Peyer's patch (tissue), 4 donors: ENCODE results near the gene SPG7. TPM values are rescaled to one million over a fixed set of nuclear protein-coding genes. Genes with fewer than 3 reads are reported as not detected.

Experiments used
- DNase-seq, 3 donors: peaks; one replicate each; pipeline ENCODE4 v3.0.0-alpha.2; 2017 to 2019
- H3K27ac ChIP-seq, 4 donors: fragments of 200-600 bp; sonication (generic); one replicate each; pipeline ENCODE4 v1.5.1; 2016 to 2019
- H3K27me3 ChIP-seq, 2 donors: fragments of 200-600 bp; sonication (generic); one replicate each; pipeline ENCODE4 v1.5.1; 2019
- H3K36me3 ChIP-seq, 3 donors: fragments of 200-600 bp; sonication (generic); one replicate each; pipeline ENCODE4 v1.5.1; 2016 to 2019
- H3K4me1 ChIP-seq, 4 donors: fragments of 200-600 bp; sonication (generic); one replicate each; pipeline ENCODE4 v1.5.1; 2016 to 2019
- H3K4me3 ChIP-seq, 4 donors: fragments of 200-600 bp; sonication (generic); 1 replicate in 3 of 4; 2 replicates in 1 of 4; pipeline ENCODE4 v1.5.1; 2016 to 2019; ENCODE audit warnings: mild to moderate bottlenecking in 1 of 4
- H3K9me3 ChIP-seq, 4 donors: fragments of 200-600 bp; sonication (generic); one replicate each; pipeline ENCODE4 v1.5.1; 2016 to 2019; ENCODE audit warnings: mild to moderate bottlenecking in 1 of 4
- CTCF ChIP-seq, 6 experiments: fragments of 450-650 bp in 4 of 6; fragments of 200-600 bp in 2 of 6; sonication (generic) in 1 of 6; IDR thresholded peaks; one replicate each; pipeline ENCODE4 v1.5.1; 2017 to 2019; ENCODE audit warnings: antibody characterized with exemption in 6 of 6, mild to moderate bottlenecking in 3 of 6, moderate library complexity in 1 of 6
- POLR2A ChIP-seq, 2 donors: fragments of 450-650 bp; IDR thresholded peaks; one replicate each; pipeline ENCODE4 v1.5.1; 2017; ENCODE audit warnings: antibody characterized with exemption in 2 of 2, mild to moderate bottlenecking in 2 of 2, moderate library complexity in 2 of 2
- total RNA-seq, 4 donors: library from RNA; depleted of rRNA; stranded (reverse); fragments of >200 nt; gene quantifications; one replicate each; pipeline ENCODE4 v1.1.0, GENCODE V29; 2016

Gene SPG7
- total RNA-seq, 4 donors from 2014 or later = 242 to 461 (median 378) TPM

- peak overlapping the region in 1 of 4 donors; percentile 1 for H3K4me3 ChIP-seq
- H3K27ac ChIP-seq = peak overlapping the region; percentile 44 to 75 (median 56)
- TF ChIP-seq CTCF (IDR thresholded peaks at IDR 0.05) = no peak
- TF ChIP-seq POLR2A (IDR thresholded peaks at IDR 0.05) = no peak
- H3K9me3 ChIP-seq = no peaks in the 10 kb centered on the region
- H3K27me3 ChIP-seq = no peaks in the 10 kb centered on the region
- peaks cover 6 to 76% (median 46%) of the 10 kb centered on the region in 4 donors for H3K4me1 ChIP-seq
- no peaks in the 10 kb centered on the region for H3K36me3 ChIP-seq
- DNase-seq = peak in 1 of 3 donors; percentile 59
Measured at GRCh38 chr16:89482817-89483205, 25.4 kb upstream of the SPG7 start.

GRCh38 chr16:89484041-89484501, 24.1 kb upstream of the SPG7 start:
- Histone ChIP-seq H3K4me1 (peaks cover 6 to 75% (median 46%) of the 10 kb centered on the region in 4 donors), H3K4me3 (no peak overlapping the region), H3K9me3 (no peaks in the 10 kb centered on the region), H3K36me3 (no peaks in the 10 kb centered on the region), H3K27me3 (no peaks in the 10 kb centered on the region), H3K27ac (peak overlapping the region in 2 of 4 donors; percentile 54 to 100)
- DNase-seq = no peak
- no peak for TF ChIP-seq POLR2A (IDR thresholded peaks at IDR 0.05)
- no peak for TF ChIP-seq CTCF (IDR thresholded peaks at IDR 0.05)

GRCh38 chr16:89484923-89485679, 23.1 kb upstream of the SPG7 start:
- Histone ChIP-seq H3K4me1 (peaks cover 6 to 74% (median 46%) of the 10 kb centered on the region in 4 donors), H3K4me3 (no peak overlapping the region), H3K9me3 (no peaks in the 10 kb centered on the region), H3K36me3 (no peaks in the 10 kb centered on the region), H3K27ac (peak overlapping the region in 3 of 4 donors; percentile 24 to 100 (median 54)), H3K27me3 (no peaks in the 10 kb centered on the region)
- TF ChIP-seq CTCF (IDR thresholded peaks at IDR 0.05) = peak in 1 of 6 experiments; percentile 23
- TF ChIP-seq POLR2A (IDR thresholded peaks at IDR 0.05) = no peak
- peak in 2 of 3 donors; percentile 64 to 70 for DNase-seq

DNA sequence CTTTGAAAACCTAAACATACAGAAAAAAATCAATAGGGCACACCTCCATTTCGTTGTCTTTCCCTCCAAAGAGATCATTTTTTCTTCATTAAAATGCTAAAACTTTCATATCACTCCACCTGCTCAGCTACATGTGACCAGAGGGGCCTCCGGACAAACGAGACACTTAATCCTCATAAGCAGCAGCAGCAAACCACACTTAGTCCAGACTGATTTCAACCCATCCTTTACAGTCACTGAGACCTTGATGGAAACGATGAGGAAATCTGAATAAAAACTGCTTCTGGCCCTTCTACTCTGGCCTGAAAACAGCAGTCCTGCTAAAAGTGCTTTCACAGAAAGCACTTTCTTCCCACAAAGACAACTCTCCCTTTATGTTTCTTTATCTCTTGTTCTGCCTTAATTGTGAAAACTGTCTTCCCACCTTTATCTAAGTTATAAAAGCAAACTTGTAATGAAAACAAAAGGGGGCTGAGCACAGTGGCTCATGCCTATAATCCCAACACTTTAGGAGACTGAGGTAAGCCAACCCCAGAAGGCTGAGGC, 22.4 kb upstream of the SPG7 start:
- peak overlapping the region in 2 of 4 donors; percentile 54 to 100 for H3K27ac ChIP-seq
- no peak for TF ChIP-seq POLR2A (IDR thresholded peaks at IDR 0.05)
- H3K9me3 ChIP-seq = no peaks in the 10 kb centered on the region
- DNase-seq = no peak
- H3K36me3 ChIP-seq = no peaks in the 10 kb centered on the region
- H3K4me1 ChIP-seq = peaks cover 6 to 71% (median 44%) of the 10 kb centered on the region in 4 donors
- no peaks in the 10 kb centered on the region for H3K27me3 ChIP-seq
- H3K4me3 ChIP-seq = no peak overlapping the region

DNA sequence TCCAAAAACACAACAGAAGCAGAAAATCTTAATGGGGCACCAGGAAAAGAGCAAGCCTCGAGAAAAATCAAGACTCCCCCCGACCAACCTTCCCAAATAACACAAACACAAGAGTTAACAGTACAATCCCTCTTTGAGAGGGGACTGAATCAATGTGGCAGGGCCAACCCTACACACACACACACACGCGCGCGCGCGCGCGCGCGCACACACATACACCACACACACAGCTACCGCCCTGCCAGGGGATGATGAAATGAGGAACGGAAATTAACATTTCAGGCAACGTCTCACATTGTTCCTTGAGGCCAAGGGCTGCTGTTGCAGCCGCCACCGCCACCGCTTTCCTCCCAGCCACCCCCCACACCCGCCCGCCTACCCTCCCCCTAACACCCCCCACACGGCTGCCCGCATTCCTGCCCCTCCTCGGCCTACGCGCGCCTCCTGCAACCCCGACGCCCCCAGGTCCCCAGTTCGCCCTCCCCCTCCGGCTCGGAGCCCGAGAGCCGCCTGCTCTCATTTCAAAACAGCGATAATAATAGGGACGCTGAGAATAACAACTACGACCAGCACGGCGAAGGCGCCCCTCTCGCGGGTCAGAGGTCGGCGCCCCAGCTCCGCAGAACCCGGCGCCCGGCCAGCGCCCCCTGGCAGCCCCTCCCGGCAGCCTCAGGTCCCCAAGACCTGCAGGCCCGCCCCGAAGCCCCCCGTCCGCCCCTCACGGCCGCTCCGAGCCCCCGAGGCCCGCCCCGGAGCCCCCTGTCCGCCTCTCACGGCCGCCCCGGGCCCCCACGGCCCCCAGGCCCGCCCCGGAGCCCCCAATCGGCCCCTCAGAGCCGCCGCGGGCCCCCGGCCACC, 18.9 kb upstream of the SPG7 start:
- Histone ChIP-seq H3K4me3 (peak overlapping the region; percentile 67 to 97 (median 75)), H3K4me1 (peaks cover 3 to 55% (median 32%) of the 10 kb centered on the region in 4 donors), H3K27me3 (no peaks in the 10 kb centered on the region), H3K36me3 (no peaks in the 10 kb centered on the region), H3K27ac (peak overlapping the region; percentile 97 to 100 (median 98)), H3K9me3 (no peaks in the 10 kb centered on the region)
- peak; percentile 85 to 95 (median 91) for DNase-seq
- TF ChIP-seq CTCF (IDR thresholded peaks at IDR 0.05) = peak; percentile 12 to 44 (median 38)
- TF ChIP-seq POLR2A (IDR thresholded peaks at IDR 0.05) = peak; percentile 7 to 66
